A673 (cell line): ENCODE data around the gene LCA5L. TPM values are rescaled to one million over a fixed set of nuclear protein-coding genes. Genes with fewer than 3 reads are reported as not detected.

Experiments used
- BruUV-seq: library from RNA; stranded (reverse); fragments of 400-500 nt; replicated peaks from 2 replicates; lab custom pipeline; 2021; lab: Mats Ljungman, UMichigan
- CTCF ChIA-PET: fragments of 300-600 bp; sonication (Branson Sonifier 250); formaldehyde crosslinking; loops from one replicate; lab custom pipeline; 2022; ENCODE audit warnings: antibody characterized with exemption; lab: Charles Lee
- POLR2A ChIA-PET: fragments of 300-600 bp; sonication (Branson Sonifier 250); formaldehyde crosslinking; loops from one replicate; lab custom pipeline; 2022; ENCODE audit warnings: antibody characterized with exemption; ENCODE audit not compliant: low non-redundant PET; lab: Charles Lee
- DNase-seq: peaks from one replicate; pipeline ENCODE4 v3.0.0-alpha.2; 2015; ENCODE audit warnings: low spot score
- H3K27ac ChIP-seq: fragments of 200-600 bp; sonication (generic); 2 replicates; pipeline ENCODE4 v1.5.1; 2016; ENCODE audit warnings: mixed run types, low read depth, mild to moderate bottlenecking, mixed read lengths, antibody characterized with exemption, low read length; ENCODE audit not compliant: poor library complexity, severe bottlenecking
- H3K27me3 ChIP-seq: fragments of 200-600 bp; sonication (generic); replicated peaks from 2 replicates; pipeline ENCODE4 v1.6.1; 2017; ENCODE audit warnings: mixed run types, low read depth, mild to moderate bottlenecking, mixed read lengths, antibody characterized with exemption, low read length; ENCODE audit not compliant: insufficient read depth, poor library complexity
- H3K36me3 ChIP-seq: fragments of 200-600 bp; sonication (generic); 2 replicates; pipeline ENCODE4 v1.6.1; 2016; ENCODE audit warnings: mixed run types, mild to moderate bottlenecking, mixed read lengths, antibody characterized with exemption, low read length; ENCODE audit not compliant: insufficient read depth, poor library complexity, severe bottlenecking
- H3K4me1 ChIP-seq: fragments of 200-600 bp; sonication (generic); 2 replicates; pipeline ENCODE4 v1.6.1; 2017; ENCODE audit warnings: mixed run types, mild to moderate bottlenecking, mixed read lengths, antibody characterized with exemption, low read length; ENCODE audit not compliant: insufficient read depth, poor library complexity, severe bottlenecking
- H3K4me3 ChIP-seq: fragments of 200-600 bp; sonication (generic); 2 replicates; pipeline ENCODE4 v1.5.1; 2016; ENCODE audit warnings: low read depth, mixed run types, mild to moderate bottlenecking, mixed read lengths, low read length; ENCODE audit not compliant: poor library complexity, severe bottlenecking
- H3K9me3 ChIP-seq: fragments of 200-600 bp; sonication (generic); 2 replicates; pipeline ENCODE4 v1.6.1; 2016; ENCODE audit warnings: mixed run types, low read depth, mild to moderate bottlenecking, mixed read lengths, antibody characterized with exemption, low read length; ENCODE audit not compliant: poor library complexity, severe bottlenecking
- CTCF ChIP-seq: fragments of 300-800, 200-600 bp; sonication (generic); conservative IDR thresholded peaks from 2 replicates; pipeline ENCODE4 v1.5.1; 2017; ENCODE audit warnings: low read depth, mild to moderate bottlenecking, antibody characterized with exemption, low read length, moderate library complexity, mixed read lengths
- EZH2 ChIP-seq: fragments of 200-600 bp; sonication (generic); IDR thresholded peaks from 2 replicates; pipeline ENCODE4 v1.6.1; 2017; ENCODE audit warnings: borderline replicate concordance, low read depth, mild to moderate bottlenecking, mixed read lengths, antibody characterized with exemption, low read length; ENCODE audit not compliant: poor library complexity, severe bottlenecking
- intact Hi-C: fragments of 100-400 bp; cut with micrococcal nuclease; formaldehyde crosslinking; loops from one replicate; pipeline ENCODE4 v1.10.0; 2022; ENCODE audit not compliant: unreplicated experiment
- total RNA-seq: library from RNA; stranded (reverse); gene quantifications from 2 replicates; pipeline ENCODE4 v1.2.3, GENCODE V29; 2021

The LCA5L gene
- total RNA-seq, 1 experiment from 2014 or later, result 0.69 TPM

GRCh38 chr21:39388038-39388810 is 57.4 kb downstream of the LCA5L start:
- no TSS peak for BruUV-seq
- no peaks in the 10 kb centered on the region for H3K27me3 ChIP-seq
- H3K27ac ChIP-seq, result peak overlapping the region; percentile 70
- peak; percentile 91 for DNase-seq
- CTCF ChIA-PET, result interaction anchor here (0.7 to 1.4 kb wide), 4 partner anchors 14 to 205 kb away, joined by 3 to 26 read pairs (median 6); partner anchors contain the start of gene PSMG1
- POLR2A ChIA-PET, result interaction anchor here (0.6 to 0.9 kb wide), 2 partner anchors 14 to 40 kb away, joined by 5 read pairs; no protein-coding TSS in a partner anchor
- H3K4me3 ChIP-seq, result peak overlapping the region; percentile 48
- H3K36me3 ChIP-seq, result peaks cover 23% of the 10 kb centered on the region
- intact Hi-C loops, result loop anchor here (2.0 to 5.0 kb wide), 2 partner anchors 73 to 206 kb away; partner anchors contain the start of gene PSMG1
- TF ChIP-seq CTCF (peak; percentile 97), EZH2 (no peak)
- H3K4me1 ChIP-seq, result peaks cover 13% of the 10 kb centered on the region
- no peaks in the 10 kb centered on the region for H3K9me3 ChIP-seq

DNA sequence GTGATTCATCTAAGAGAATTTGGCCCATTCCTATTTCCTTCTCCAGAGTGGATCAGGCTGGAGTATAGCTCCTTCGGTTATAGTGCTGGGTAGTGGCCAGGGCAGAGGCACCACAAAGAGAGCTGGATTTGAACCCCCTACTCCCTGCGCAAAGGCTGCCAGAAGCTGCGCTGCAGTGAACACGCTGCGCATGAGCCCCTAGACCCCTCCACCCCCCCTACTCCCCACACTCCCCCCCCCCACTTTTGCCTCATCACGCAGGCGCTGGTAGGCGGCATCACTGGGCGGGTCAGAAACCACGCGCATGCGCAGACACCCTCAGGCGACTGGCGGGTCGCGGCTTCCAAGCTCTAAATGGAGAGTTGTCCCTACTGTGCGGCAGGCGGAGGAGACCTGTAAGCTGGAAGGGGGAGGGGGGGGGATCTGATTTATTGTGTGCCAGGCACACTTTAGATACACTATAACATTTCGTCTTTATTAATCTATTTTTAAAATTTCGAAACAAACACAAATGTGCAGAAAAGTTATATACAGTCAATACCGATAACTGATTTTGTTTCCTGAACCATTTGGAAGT is 58.0 kb downstream of the LCA5L start:
- TF ChIP-seq CTCF, result no peak
- no peak for TF ChIP-seq EZH2
- peak overlapping the region; percentile 70 for H3K27ac ChIP-seq
- DNase-seq, result peak; percentile 95
- ChIA-PET CTCF (interaction anchor here (0.5 to 1.4 kb wide), 6 partner anchors 11 to 204 kb away, joined by 3 to 26 read pairs (median 4); partner anchors contain the start of gene PSMG1), POLR2A (interaction anchor here (0.6 to 0.9 kb wide), 4 partner anchors 15 to 127 kb away, joined by 5 to 18 read pairs (median 6); partner anchors contain the start of gene LCA5L)
- peak overlapping the region; percentile 48 for H3K4me3 ChIP-seq
- BruUV-seq, result no TSS peak
- peaks cover 17% of the 10 kb centered on the region for H3K36me3 ChIP-seq
- H3K4me1 ChIP-seq, result peaks cover 13% of the 10 kb centered on the region
- no peaks in the 10 kb centered on the region for H3K9me3 ChIP-seq
- intact Hi-C loops, result loop anchor here (2.0 to 5.0 kb wide), 3 partner anchors 39 to 205 kb away; partner anchors contain the start of genes HMGN1 and PSMG1
- no peaks in the 10 kb centered on the region for H3K27me3 ChIP-seq

GRCh38 chr21:39386899-39387298 is 58.7 kb downstream of the LCA5L start:
- TF ChIP-seq CTCF, result no peak
- TF ChIP-seq EZH2, result no peak
- H3K4me3 ChIP-seq, result peak overlapping the region; percentile 48

More at GRCh38 chr21:39386899-39387298, 58.7 kb downstream of the LCA5L start:
- Histone ChIP-seq H3K36me3 (peaks cover 10% of the 10 kb centered on the region), H3K4me1 (peaks cover 13% of the 10 kb centered on the region), H3K27me3 (no peaks in the 10 kb centered on the region), H3K27ac (peak overlapping the region; percentile 47), H3K9me3 (no peaks in the 10 kb centered on the region)
- no TSS peak for BruUV-seq
- intact Hi-C loops, result loop anchor here (2.0 to 5.0 kb wide), 2 partner anchors 38 to 205 kb away; partner anchors contain the start of genes HMGN1 and PSMG1
- POLR2A ChIA-PET, result interaction anchor here (0.7 kb wide), 1 partner anchor 127 kb away, joined by 7 read pairs; no protein-coding TSS in a partner anchor
- DNase-seq, result no peak
- CTCF ChIA-PET, result interaction anchor here (1.2 kb wide), 1 partner anchor 13 kb away, joined by 5 read pairs; no protein-coding TSS in a partner anchor
